Activated CD4-positive, alpha-beta T cell treated with anti-CD3 and anti-CD28 coated beads, Interleukin-2, amount 10 ng/mL, durations not matched to agents 24 days and 14 days (primary cell): ENCODE data around the gene PMS2. TPM values are rescaled to one million over a fixed set of nuclear protein-coding genes. Genes with fewer than 3 reads are reported as not detected.
"Not testable (repeated sequence)": the region's sequence is repeated elsewhere in the genome, so short reads cannot be mapped to it uniquely, and the experiment has no call there.

Source experiments
- DNase-seq: peaks from one replicate; pipeline ENCODE4 v3.0.0; 2022
- H3K27ac Mint-ChIP-seq: one replicate; pipeline ENCODE4 v1.8.0; 2022; ENCODE audit warnings: mild to moderate bottlenecking, mixed read lengths
- H3K27me3 Mint-ChIP-seq: one replicate; pipeline ENCODE4 v1.8.0; 2022; ENCODE audit warnings: mixed read lengths
- H3K36me3 Mint-ChIP-seq: one replicate; pipeline ENCODE4 v1.8.0; 2022; ENCODE audit warnings: low read depth, mild to moderate bottlenecking, mixed read lengths
- H3K4me1 Mint-ChIP-seq: one replicate; pipeline ENCODE4 v1.8.0; 2021; ENCODE audit warnings: mixed read lengths
- H3K4me3 Mint-ChIP-seq: one replicate; pipeline ENCODE4 v1.8.0; 2022; ENCODE audit warnings: mild to moderate bottlenecking, moderate library complexity, mixed read lengths
- H3K9me3 Mint-ChIP-seq: one replicate; pipeline ENCODE4 v1.8.0; 2021; ENCODE audit warnings: mixed read lengths
- intact Hi-C: fragments of 100-400 bp; cut with micrococcal nuclease; formaldehyde crosslinking; loops from one replicate; pipeline ENCODE4 v1.15.1; 2023
- total RNA-seq: library from RNA; stranded (reverse); gene quantifications from 2 replicates; pipeline ENCODE4 v1.2.3, GENCODE V29; 2022

The PMS2 gene
- total RNA-seq, 1 donor from 2014 or later, result 24.1 TPM

GRCh38 chr7:6027806-6028365 is 19.0 kb upstream of the PMS2 start:
- H3K27me3 Mint-ChIP-seq, result no peaks in the 10 kb centered on the region
- H3K27ac Mint-ChIP-seq, result no peak overlapping the region
- H3K4me1 Mint-ChIP-seq, result peaks cover 25% of the 10 kb centered on the region
- no peak for DNase-seq
- no peak overlapping the region for H3K4me3 Mint-ChIP-seq
- peaks cover 59% of the 10 kb centered on the region for H3K36me3 Mint-ChIP-seq
- no peaks in the 10 kb centered on the region for H3K9me3 Mint-ChIP-seq
- intact Hi-C loops, result no loop called here

- no peak for DNase-seq
- H3K27ac Mint-ChIP-seq, result peak overlapping the region; percentile 84
- H3K9me3 Mint-ChIP-seq, result no peaks in the 10 kb centered on the region
- intact Hi-C loops, result no loop called here
- H3K27me3 Mint-ChIP-seq, result no peaks in the 10 kb centered on the region
- H3K4me1 Mint-ChIP-seq, result peaks cover 25% of the 10 kb centered on the region
- peaks cover 65% of the 10 kb centered on the region for H3K36me3 Mint-ChIP-seq
- peak overlapping the region; percentile 81 for H3K4me3 Mint-ChIP-seq
Observed at GRCh38 chr7:6026820-6027311, 18.0 kb upstream of the PMS2 start.

GRCh38 chr7:6026011-6026819 is 17.4 kb upstream of the PMS2 start:
- peaks cover 67% of the 10 kb centered on the region for H3K36me3 Mint-ChIP-seq
- H3K9me3 Mint-ChIP-seq, result no peaks in the 10 kb centered on the region
- intact Hi-C loops, result no loop called here
- H3K27ac Mint-ChIP-seq, result peak overlapping the region; percentile 84
- H3K4me3 Mint-ChIP-seq, result peak overlapping the region; percentile 81
- DNase-seq, result peak; percentile 91
- peaks cover 24% of the 10 kb centered on the region for H3K4me1 Mint-ChIP-seq
- no peaks in the 10 kb centered on the region for H3K27me3 Mint-ChIP-seq

- H3K27me3 Mint-ChIP-seq, result no peaks in the 10 kb centered on the region
- intact Hi-C loops, result no loop called here
- H3K4me3 Mint-ChIP-seq, result no peak overlapping the region
- peaks cover 24% of the 10 kb centered on the region for H3K4me1 Mint-ChIP-seq
- H3K36me3 Mint-ChIP-seq, result peaks cover 75% of the 10 kb centered on the region
- H3K27ac Mint-ChIP-seq, result no peak overlapping the region
- H3K9me3 Mint-ChIP-seq, result no peaks in the 10 kb centered on the region
- DNase-seq, result no peak
Observed at GRCh38 chr7:6023974-6024435, 15.2 kb upstream of the PMS2 start.

- Mint-ChIP-seq H3K36me3 (peaks cover 74% of the 10 kb centered on the region), H3K27me3 (no peaks in the 10 kb centered on the region), H3K27ac (no peak overlapping the region), H3K9me3 (no peaks in the 10 kb centered on the region), H3K4me1 (peaks cover 20% of the 10 kb centered on the region), H3K4me3 (no peak overlapping the region)
- intact Hi-C loops, result no loop called here
- DNase-seq, result no peak
Observed at GRCh38 chr7:6022707-6023106, 13.9 kb upstream of the PMS2 start.

- H3K4me1 Mint-ChIP-seq, result peaks cover 4% of the 10 kb centered on the region
- H3K36me3 Mint-ChIP-seq, result peaks cover 71% of the 10 kb centered on the region
- H3K4me3 Mint-ChIP-seq, result no peak overlapping the region
- peak overlapping the region; percentile 24 for H3K27ac Mint-ChIP-seq
- intact Hi-C loops, result no loop called here
- H3K9me3 Mint-ChIP-seq, result no peaks in the 10 kb centered on the region
- no peak for DNase-seq
- no peaks in the 10 kb centered on the region for H3K27me3 Mint-ChIP-seq
Observed at GRCh38 chr7:6020371-6021286, 11.8 kb upstream of the PMS2 start.

- intact Hi-C loops, result no loop called here
- no peak for DNase-seq
- Mint-ChIP-seq H3K27ac (no peak overlapping the region), H3K4me3 (no peak overlapping the region), H3K4me1 (peaks cover 8% of the 10 kb centered on the region), H3K9me3 (no peaks in the 10 kb centered on the region), H3K27me3 (no peaks in the 10 kb centered on the region), H3K36me3 (peaks cover 64% of the 10 kb centered on the region)
Observed at GRCh38 chr7:6016653-6016966, 7.8 kb upstream of the PMS2 start.

- Mint-ChIP-seq H3K27ac (peak overlapping the region; percentile 63), H3K4me3 (no peak overlapping the region), H3K27me3 (no peaks in the 10 kb centered on the region), H3K9me3 (no peaks in the 10 kb centered on the region), H3K4me1 (peaks cover 12% of the 10 kb centered on the region), H3K36me3 (peaks cover 64% of the 10 kb centered on the region)
- no peak for DNase-seq
- intact Hi-C loops, result no loop called here
Observed at GRCh38 chr7:6015917-6016652, 7.2 kb upstream of the PMS2 start.

GRCh38 chr7:6012355-6013104 is 3.7 kb upstream of the PMS2 start:
- Mint-ChIP-seq H3K36me3 (peaks cover 49% of the 10 kb centered on the region), H3K4me3 (no peak overlapping the region), H3K4me1 (peaks cover 23% of the 10 kb centered on the region), H3K27me3 (no peaks in the 10 kb centered on the region), H3K27ac (peak overlapping the region; percentile 39), H3K9me3 (no peaks in the 10 kb centered on the region)
- intact Hi-C loops, result no loop called here
- no peak for DNase-seq

- H3K36me3 Mint-ChIP-seq, result peaks cover 44% of the 10 kb centered on the region
- DNase-seq, result no peak
Observed at GRCh38 chr7:6011541-6011940, 2.7 kb upstream of the PMS2 start.

GRCh38 chr7:6010370-6010769 is 1.5 kb upstream of the PMS2 start:
- intact Hi-C loops, H3K9me3 Mint-ChIP-seq, H3K27me3 Mint-ChIP-seq, DNase-seq: not testable (repeated sequence)
- peak overlapping the region; percentile 95 for H3K27ac Mint-ChIP-seq
- H3K4me3 Mint-ChIP-seq, result peak overlapping the region; percentile 91
- H3K36me3 Mint-ChIP-seq, result peaks cover 34% of the 10 kb centered on the region
- H3K4me1 Mint-ChIP-seq, result peaks cover 29% of the 10 kb centered on the region

More at GRCh38 chr7:6011541-6011940, 2.7 kb upstream of the PMS2 start:
- Mint-ChIP-seq H3K27ac (no peak overlapping the region), H3K4me3 (peak overlapping the region; percentile 91), H3K4me1 (peaks cover 29% of the 10 kb centered on the region), H3K9me3 (no peaks in the 10 kb centered on the region), H3K27me3 (no peaks in the 10 kb centered on the region)
- intact Hi-C loops, result no loop called here

- not testable (repeated sequence) for DNase-seq, H3K27me3 Mint-ChIP-seq, H3K9me3 Mint-ChIP-seq
- Mint-ChIP-seq H3K4me1 (peaks cover 30% of the 10 kb centered on the region), H3K27ac (peak overlapping the region; percentile 54), H3K4me3 (peak overlapping the region; percentile 91), H3K36me3 (peaks cover 33% of the 10 kb centered on the region)
- intact Hi-C loops, result loop anchor here (2.0 kb wide), 1 partner anchor 227 kb away; the partner anchor contains the start of gene RNF216
Observed at GRCh38 chr7:6007835-6008590, 836 bp downstream of the PMS2 start.
